ENCODE results near the gene ALOX5. TPM values are rescaled to one million over a fixed set of nuclear protein-coding genes. Genes with fewer than 3 reads are reported as not detected.

The ALOX5 gene
- polyA plus RNA-seq, 1 of the 3 experiments (the other 2 are of a cell fraction) = not detected

DNA sequence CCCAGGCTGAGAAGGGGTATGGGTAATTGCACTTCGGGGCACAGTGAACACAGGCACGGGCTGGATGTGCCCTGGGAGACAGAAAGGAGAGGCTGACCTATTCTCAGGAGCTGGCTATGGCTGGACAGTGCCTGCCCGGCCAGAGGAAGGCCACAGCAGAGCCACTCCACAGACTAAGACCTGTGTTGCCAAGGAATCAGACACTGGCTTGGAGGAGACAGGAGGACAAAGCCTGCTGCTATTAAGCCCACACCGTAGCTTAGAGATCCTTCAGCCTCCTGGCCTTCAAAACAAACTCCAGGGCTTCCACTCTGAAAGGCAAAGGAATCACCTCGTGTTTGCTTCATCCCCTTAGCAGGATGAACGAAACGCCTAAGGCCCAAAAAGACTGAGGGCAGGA lies 82.2 kb downstream of the ALOX5 start:
- DNase-seq = no peak

DNA sequence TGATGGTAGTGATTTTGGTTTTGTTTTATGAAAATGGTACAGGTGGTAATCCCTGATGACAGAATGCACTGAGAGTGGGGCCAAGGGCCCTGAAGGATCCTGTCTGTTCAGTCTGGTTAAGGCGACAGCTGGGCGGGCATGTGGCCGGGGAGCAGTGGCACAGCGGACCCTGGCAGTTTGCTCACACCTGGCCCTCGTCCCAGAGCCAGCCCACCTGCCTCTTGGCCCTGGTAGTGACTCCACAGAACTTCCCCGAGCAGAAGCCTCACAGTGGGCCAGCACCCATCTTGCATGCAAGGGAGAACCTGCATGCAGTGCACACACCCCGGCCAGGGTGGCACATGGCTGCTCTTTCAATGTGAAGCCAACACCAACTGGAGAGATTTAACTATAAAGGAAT lies 82.8 kb downstream of the ALOX5 start:
- Histone ChIP-seq H3K4me1 (ENCODE audit: control insufficient read depth in 1 of 2, insufficient read depth in 2 of 2, low read depth in 1 of 2, low read length in 1 of 2) (peaks cover 0 to 39% of the 10 kb centered on the region in 2 experiments; a peak in 1 of 4 replicates), H3F3A (replicated peaks; ENCODE audit: insufficient read depth) (no peaks in the 10 kb centered on the region), H3K27me3 (ENCODE audit: insufficient read depth) (no peaks in the 10 kb centered on the region), H2AFZ (ENCODE audit: low read depth) (no peak overlapping the region), H3K36me3 (replicated peaks in 1 of 2; ENCODE audit: control insufficient read depth in 1 of 2, insufficient read depth in 2 of 2, low read length in 1 of 2) (peaks cover 0 to 11% of the 10 kb centered on the region in 2 experiments), H3K27ac (ENCODE audit: low read depth in 2 of 2, low read length in 1 of 2) (no peak overlapping the region), H3K9me3 (no peaks in the 10 kb centered on the region), H4K20me1 (ENCODE audit: insufficient read depth) (no peaks in the 10 kb centered on the region), H3K4me3 (ENCODE audit: low read depth in 2 of 2, low read length in 1 of 2) (no peak overlapping the region), H3K4me2 (no peak overlapping the region), H3K79me2 (ENCODE audit: insufficient read depth) (no peaks in the 10 kb centered on the region), H3K9me2 (no peaks in the 10 kb centered on the region), H3K9ac (no peak overlapping the region)
- TF ChIP-seq GATA2 (CRISPR knock-in tag; IDR thresholded peaks at IDR 0.05) (no peak), TCF12 (IDR thresholded peaks at IDR 0.05) (no peak), JUND (IDR thresholded peaks at IDR 0.05) (no peak), YY1 (IDR thresholded peaks at IDR 0.05; ENCODE audit: low read depth) (no peak), EP300 (IDR thresholded peaks at IDR 0.05; ENCODE audit: borderline replicate concordance in 1 of 2, low read depth in 1 of 2, low read length in 1 of 2) (no peak)
- WGBS (ENCODE audit: low lambda C conversion rate) = 88% methylated on average over 7 of the region's 7 CpGs
- ChIA-PET CTCF (interaction anchor here (2.0 kb wide), 1 partner anchor 8 kb away, joined by 12 read pairs; no protein-coding TSS in a partner anchor), POLR2A (no interaction called here)
- no peak for DNase-seq

More for the DNA sequence above, 82.2 kb downstream of the ALOX5 start:
- Histone ChIP-seq H3K4me3 (ENCODE audit: low read depth in 2 of 2, low read length in 1 of 2) (no peak overlapping the region), H3K4me2 (no peak overlapping the region), H2AFZ (ENCODE audit: low read depth) (no peak overlapping the region), H3K79me2 (ENCODE audit: insufficient read depth) (no peaks in the 10 kb centered on the region), H3K36me3 (replicated peaks in 1 of 2; ENCODE audit: control insufficient read depth in 1 of 2, insufficient read depth in 2 of 2, low read length in 1 of 2) (peaks cover 0 to 11% of the 10 kb centered on the region in 2 experiments), H3K9me2 (no peaks in the 10 kb centered on the region), H3K4me1 (ENCODE audit: control insufficient read depth in 1 of 2, insufficient read depth in 2 of 2, low read depth in 1 of 2, low read length in 1 of 2) (peaks cover 0 to 38% of the 10 kb centered on the region in 2 experiments; a peak in 1 of 4 replicates), H3K9ac (no peak overlapping the region), H4K20me1 (ENCODE audit: insufficient read depth) (no peaks in the 10 kb centered on the region), H3K27me3 (ENCODE audit: insufficient read depth) (no peaks in the 10 kb centered on the region), H3K9me3 (no peaks in the 10 kb centered on the region), H3K27ac (ENCODE audit: low read depth in 2 of 2, low read length in 1 of 2) (no peak overlapping the region), H3F3A (replicated peaks; ENCODE audit: insufficient read depth) (no peaks in the 10 kb centered on the region)
- POLR2A ChIA-PET = no interaction called here
- WGBS (ENCODE audit: low lambda C conversion rate) = 100% methylated on average over 3 of the region's 7 CpGs
- no peak for TF ChIP-seq POLR2AphosphoS5 (IDR thresholded peaks at IDR 0.05; ENCODE audit: low read depth, low read length)
- TF ChIP-seq YY1 (IDR thresholded peaks at IDR 0.05; ENCODE audit: low read depth) = no peak
- TF ChIP-seq RXRA (IDR thresholded peaks at IDR 0.05; ENCODE audit: borderline replicate concordance, low read depth) = no peak
- TF ChIP-seq, protein P1, sequence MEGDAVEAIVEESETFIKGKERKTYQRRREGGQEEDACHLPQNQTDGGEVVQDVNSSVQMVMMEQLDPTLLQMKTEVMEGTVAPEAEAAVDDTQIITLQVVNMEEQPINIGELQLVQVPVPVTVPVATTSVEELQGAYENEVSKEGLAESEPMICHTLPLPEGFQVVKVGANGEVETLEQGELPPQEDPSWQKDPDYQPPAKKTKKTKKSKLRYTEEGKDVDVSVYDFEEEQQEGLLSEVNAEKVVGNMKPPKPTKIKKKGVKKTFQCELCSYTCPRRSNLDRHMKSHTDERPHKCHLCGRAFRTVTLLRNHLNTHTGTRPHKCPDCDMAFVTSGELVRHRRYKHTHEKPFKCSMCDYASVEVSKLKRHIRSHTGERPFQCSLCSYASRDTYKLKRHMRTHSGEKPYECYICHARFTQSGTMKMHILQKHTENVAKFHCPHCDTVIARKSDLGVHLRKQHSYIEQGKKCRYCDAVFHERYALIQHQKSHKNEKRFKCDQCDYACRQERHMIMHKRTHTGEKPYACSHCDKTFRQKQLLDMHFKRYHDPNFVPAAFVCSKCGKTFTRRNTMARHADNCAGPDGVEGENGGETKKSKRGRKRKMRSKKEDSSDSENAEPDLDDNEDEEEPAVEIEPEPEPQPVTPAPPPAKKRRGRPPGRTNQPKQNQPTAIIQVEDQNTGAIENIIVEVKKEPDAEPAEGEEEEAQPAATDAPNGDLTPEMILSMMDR (IDR thresholded peaks at IDR 0.05) = no peak
- TF ChIP-seq GATA2 (CRISPR knock-in tag; IDR thresholded peaks at IDR 0.05) = no peak
- TF ChIP-seq, protein P2, sequence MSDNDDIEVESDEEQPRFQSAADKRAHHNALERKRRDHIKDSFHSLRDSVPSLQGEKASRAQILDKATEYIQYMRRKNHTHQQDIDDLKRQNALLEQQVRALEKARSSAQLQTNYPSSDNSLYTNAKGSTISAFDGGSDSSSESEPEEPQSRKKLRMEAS (IDR thresholded peaks at IDR 0.05; ENCODE audit: low read depth) = no peak
- TF ChIP-seq, protein P3, sequence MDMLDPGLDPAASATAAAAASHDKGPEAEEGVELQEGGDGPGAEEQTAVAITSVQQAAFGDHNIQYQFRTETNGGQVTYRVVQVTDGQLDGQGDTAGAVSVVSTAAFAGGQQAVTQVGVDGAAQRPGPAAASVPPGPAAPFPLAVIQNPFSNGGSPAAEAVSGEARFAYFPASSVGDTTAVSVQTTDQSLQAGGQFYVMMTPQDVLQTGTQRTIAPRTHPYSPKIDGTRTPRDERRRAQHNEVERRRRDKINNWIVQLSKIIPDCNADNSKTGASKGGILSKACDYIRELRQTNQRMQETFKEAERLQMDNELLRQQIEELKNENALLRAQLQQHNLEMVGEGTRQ (IDR thresholded peaks at IDR 0.05; ENCODE audit: borderline replicate concordance, low read depth, low read length) = no peak
- no peak for TF ChIP-seq NRF1 (IDR thresholded peaks at IDR 0.05; ENCODE audit: low read depth, low read length)
- CTCF ChIA-PET = interaction anchor here (2.0 kb wide), 1 partner anchor 9 kb away, joined by 12 read pairs; no protein-coding TSS in a partner anchor

Measured in SK-N-SH (cell line).